ENCODE measurements around the gene ZNF562. TPM values are rescaled to one million over a fixed set of nuclear protein-coding genes. Genes with fewer than 3 reads are reported as not detected.

Gene ZNF562
- total RNA-seq, 1 donor from 2014 or later = 43.4 TPM

GRCh38 chr19:9650345-9650744 is 24.6 kb downstream of the ZNF562 start:
- H3K36me3 ChIP-seq (ENCODE audit: control insufficient read depth, insufficient read depth, low read length) = peaks cover 14% of the 10 kb centered on the region
- DNase-seq (ENCODE audit: low read depth) = no peak

GRCh38 chr19:9645472-9645871 is 29.4 kb downstream of the ZNF562 start:
- peaks cover 7% of the 10 kb centered on the region for H3K36me3 ChIP-seq (ENCODE audit: control insufficient read depth, insufficient read depth, low read length)

More at GRCh38 chr19:9650345-9650744, 24.6 kb downstream of the ZNF562 start:
- no peak for FAIRE-seq
- Histone ChIP-seq H3K4me3 (ENCODE audit: low read depth, low read length) (no peak overlapping the region), H3K27me3 (ENCODE audit: control insufficient read depth, insufficient read depth, low read length) (no peaks in the 10 kb centered on the region)
- TF ChIP-seq, protein P1, sequence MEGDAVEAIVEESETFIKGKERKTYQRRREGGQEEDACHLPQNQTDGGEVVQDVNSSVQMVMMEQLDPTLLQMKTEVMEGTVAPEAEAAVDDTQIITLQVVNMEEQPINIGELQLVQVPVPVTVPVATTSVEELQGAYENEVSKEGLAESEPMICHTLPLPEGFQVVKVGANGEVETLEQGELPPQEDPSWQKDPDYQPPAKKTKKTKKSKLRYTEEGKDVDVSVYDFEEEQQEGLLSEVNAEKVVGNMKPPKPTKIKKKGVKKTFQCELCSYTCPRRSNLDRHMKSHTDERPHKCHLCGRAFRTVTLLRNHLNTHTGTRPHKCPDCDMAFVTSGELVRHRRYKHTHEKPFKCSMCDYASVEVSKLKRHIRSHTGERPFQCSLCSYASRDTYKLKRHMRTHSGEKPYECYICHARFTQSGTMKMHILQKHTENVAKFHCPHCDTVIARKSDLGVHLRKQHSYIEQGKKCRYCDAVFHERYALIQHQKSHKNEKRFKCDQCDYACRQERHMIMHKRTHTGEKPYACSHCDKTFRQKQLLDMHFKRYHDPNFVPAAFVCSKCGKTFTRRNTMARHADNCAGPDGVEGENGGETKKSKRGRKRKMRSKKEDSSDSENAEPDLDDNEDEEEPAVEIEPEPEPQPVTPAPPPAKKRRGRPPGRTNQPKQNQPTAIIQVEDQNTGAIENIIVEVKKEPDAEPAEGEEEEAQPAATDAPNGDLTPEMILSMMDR (IDR thresholded peaks at IDR 0.05; ENCODE audit: insufficient read depth, low read length, severe bottlenecking) = no peak

DNA sequence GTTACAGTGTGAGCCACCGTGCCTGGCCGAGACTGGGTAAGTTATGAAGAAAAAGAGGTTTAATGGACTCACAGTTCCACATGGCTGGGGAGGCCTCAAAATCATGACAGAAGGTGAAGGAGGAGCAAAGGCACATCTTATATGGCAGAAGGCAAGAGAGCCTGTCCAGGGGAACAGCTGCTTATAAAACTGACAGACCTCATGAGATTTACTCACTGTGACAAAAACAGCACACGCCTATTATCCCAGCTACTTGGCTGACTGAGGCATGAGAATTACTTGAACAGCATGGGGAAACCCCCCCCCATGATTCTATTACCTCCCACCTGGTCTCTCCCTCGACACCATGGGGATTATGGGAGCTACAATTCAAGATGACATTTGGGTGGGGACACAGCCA is 30.4 kb downstream of the ZNF562 start:
- no peak overlapping the region for H3K4me3 ChIP-seq (ENCODE audit: low read depth, low read length)
- TF ChIP-seq, protein P1 (IDR thresholded peaks at IDR 0.05; ENCODE audit: insufficient read depth, low read length, severe bottlenecking) = no peak
- FAIRE-seq (no peak), DNase-seq (ENCODE audit: low read depth) (no peak)
- peaks cover 4% of the 10 kb centered on the region for H3K36me3 ChIP-seq (ENCODE audit: control insufficient read depth, insufficient read depth, low read length)
- no peaks in the 10 kb centered on the region for H3K27me3 ChIP-seq (ENCODE audit: control insufficient read depth, insufficient read depth, low read length)

More at GRCh38 chr19:9645472-9645871, 29.4 kb downstream of the ZNF562 start:
- TF ChIP-seq, protein P1 (IDR thresholded peaks at IDR 0.05; ENCODE audit: insufficient read depth, low read length, severe bottlenecking) = no peak
- FAIRE-seq (no peak), DNase-seq (ENCODE audit: low read depth) (no peak)
- H3K27me3 ChIP-seq (ENCODE audit: control insufficient read depth, insufficient read depth, low read length) = no peaks in the 10 kb centered on the region
- no peak overlapping the region for H3K4me3 ChIP-seq (ENCODE audit: low read depth, low read length)

- DNase-seq (ENCODE audit: low read depth) (no peak), FAIRE-seq (no peak)
- Histone ChIP-seq H3K27me3 (ENCODE audit: control insufficient read depth, insufficient read depth, low read length) (no peaks in the 10 kb centered on the region), H3K4me3 (ENCODE audit: low read depth, low read length) (no peak overlapping the region), H3K36me3 (ENCODE audit: control insufficient read depth, insufficient read depth, low read length) (peaks cover 3% of the 10 kb centered on the region)
- TF ChIP-seq, protein P1 (IDR thresholded peaks at IDR 0.05; ENCODE audit: insufficient read depth, low read length, severe bottlenecking) = no peak
Measured at GRCh38 chr19:9641810-9642209, 33.1 kb downstream of the ZNF562 start.

DNA sequence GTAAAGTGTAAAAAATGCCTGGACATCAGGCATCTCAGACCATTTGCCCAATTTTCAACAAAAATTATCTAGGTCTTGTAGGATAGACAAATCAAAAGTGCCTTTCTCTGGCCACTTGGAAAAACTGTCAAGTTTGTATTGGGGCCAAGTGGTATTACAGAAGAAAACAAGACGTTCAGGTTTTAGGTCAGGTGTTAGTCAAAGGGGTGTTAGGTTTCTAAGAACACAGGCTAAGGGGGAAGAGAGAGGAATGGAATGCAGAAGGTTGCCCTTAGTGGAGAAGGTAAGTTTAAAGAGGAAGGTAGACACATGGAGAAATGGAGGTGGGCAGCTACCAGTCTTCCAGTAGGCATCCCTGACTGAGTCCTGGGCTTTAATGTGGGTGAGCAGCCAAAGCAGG is 33.9 kb downstream of the ZNF562 start:
- H3K4me3 ChIP-seq (ENCODE audit: low read depth, low read length) = no peak overlapping the region
- H3K36me3 ChIP-seq (ENCODE audit: control insufficient read depth, insufficient read depth, low read length) = peaks cover 3% of the 10 kb centered on the region
- TF ChIP-seq, protein P1 (IDR thresholded peaks at IDR 0.05; ENCODE audit: insufficient read depth, low read length, severe bottlenecking) = no peak
- H3K27me3 ChIP-seq (ENCODE audit: control insufficient read depth, insufficient read depth, low read length) = no peaks in the 10 kb centered on the region
- FAIRE-seq (peak; percentile 76), DNase-seq (ENCODE audit: low read depth) (peak; percentile 20)

DNA sequence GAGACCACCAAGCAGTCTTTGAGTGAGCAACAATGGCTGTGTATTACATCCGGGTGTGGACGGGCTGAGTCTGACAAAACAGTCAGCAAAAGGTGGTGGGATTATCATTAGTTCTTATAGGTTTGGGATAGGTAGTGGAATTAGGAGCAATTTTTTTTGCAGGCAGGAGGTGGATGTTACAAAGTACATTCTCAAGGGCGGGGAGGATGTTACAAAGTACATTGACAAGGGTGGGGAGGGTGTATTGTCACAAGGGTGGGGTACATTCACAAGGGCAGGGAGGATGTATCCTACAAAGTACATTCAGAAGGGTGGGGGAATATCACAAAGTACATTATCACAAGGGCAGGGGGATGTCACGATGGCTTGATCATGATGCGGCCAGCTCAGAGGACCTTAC is 38.9 kb downstream of the ZNF562 start:
- Histone ChIP-seq H3K4me3 (ENCODE audit: low read depth, low read length) (no peak overlapping the region), H3K36me3 (ENCODE audit: control insufficient read depth, insufficient read depth, low read length) (peaks cover 7% of the 10 kb centered on the region), H3K27me3 (ENCODE audit: control insufficient read depth, insufficient read depth, low read length) (no peaks in the 10 kb centered on the region)
- FAIRE-seq = no peak
- TF ChIP-seq, protein P1 (IDR thresholded peaks at IDR 0.05; ENCODE audit: insufficient read depth, low read length, severe bottlenecking) = no peak
- DNase-seq (ENCODE audit: low read depth) = no peak

Measured in bronchial epithelial cell (primary cell).